Omental fat pad (tissue), 4 donors: ENCODE data around the gene PLEK2. TPM values are rescaled to one million over a fixed set of nuclear protein-coding genes. Genes with fewer than 3 reads are reported as not detected.
A peak's percentile ranks its signal among the peaks of the same experiment; 100 is the strongest.

Experiments
- ATAC-seq: fragments of 150-250 bp; one replicate; pipeline ENCODE4 v1.9.1; 2016; ENCODE audit warnings: mild to moderate bottlenecking, moderate library complexity; ENCODE audit not compliant: low FRiP score
- DNase-seq: peaks from one replicate; pipeline ENCODE4 v3.0.0-alpha.2; 2019; ENCODE audit warnings: low spot score
- total RNA-seq, 4 donors: library from RNA; depleted of rRNA; stranded (reverse); fragments of >200 nt; gene quantifications; one replicate each; pipeline ENCODE4 v1.1.0, GENCODE V29; 2016
- TF ChIP-seq, protein P1 (sequence below), 3 donors: fragments of 450-650 bp; IDR thresholded peaks; one replicate each; pipeline ENCODE4 v1.5.1; 2016 to 2017; ENCODE audit warnings: antibody characterized with exemption in 3 of 3, mild to moderate bottlenecking in 3 of 3, moderate library complexity in 2 of 3

PLEK2 gene
- total RNA-seq, 4 donors from 2014 or later = 1.8 to 4.5 (median 3.4) TPM; not detected in 1

DNA sequence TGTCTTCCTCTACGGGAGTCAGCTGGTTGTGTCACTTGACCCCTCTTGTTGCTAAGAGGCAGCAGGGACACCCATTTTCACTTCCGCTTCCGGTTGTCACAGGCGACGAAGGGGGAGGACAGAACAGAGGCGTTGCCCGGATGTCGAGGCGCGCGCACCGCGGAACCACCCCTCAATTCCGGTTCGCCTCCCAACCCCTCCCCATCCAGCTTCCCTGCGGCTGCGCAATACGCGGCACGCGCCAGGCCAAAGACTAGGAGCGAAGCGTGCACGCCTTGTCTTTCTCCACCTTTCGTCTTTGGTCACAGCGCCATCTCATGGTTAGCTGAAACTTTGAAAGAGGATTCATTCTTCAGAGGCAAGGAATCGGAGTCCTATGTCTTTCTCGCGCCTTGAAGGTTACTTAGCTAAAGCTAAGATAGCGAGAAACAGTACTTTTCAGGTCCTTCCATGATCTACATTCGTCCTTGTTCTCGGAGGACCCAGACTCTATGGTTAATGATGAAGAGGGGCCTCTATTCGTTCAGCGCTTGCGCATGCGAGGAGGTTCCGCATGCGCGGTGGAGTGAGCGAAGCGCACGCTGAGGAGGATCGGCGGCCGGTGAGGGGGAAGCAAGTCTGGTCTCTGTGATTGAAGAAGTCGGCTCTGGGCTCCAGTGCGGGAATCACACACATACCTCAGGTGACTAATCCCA lies 52.0 kb downstream of the PLEK2 start, which contains the start of the genes ATP6V1D and EIF2S1:
TSS of gene ATP6V1D (minus strand) at position 30 of the 695 bp plus-strand sequence. CDS start 106 bp downstream, outside the sequence.
TSS of gene EIF2S1 (plus strand) at position 554 of the 695 bp plus-strand sequence. CDS start 4,440 bp downstream, outside the sequence.
- peak; percentile 96 for DNase-seq
- TF ChIP-seq, protein P1, sequence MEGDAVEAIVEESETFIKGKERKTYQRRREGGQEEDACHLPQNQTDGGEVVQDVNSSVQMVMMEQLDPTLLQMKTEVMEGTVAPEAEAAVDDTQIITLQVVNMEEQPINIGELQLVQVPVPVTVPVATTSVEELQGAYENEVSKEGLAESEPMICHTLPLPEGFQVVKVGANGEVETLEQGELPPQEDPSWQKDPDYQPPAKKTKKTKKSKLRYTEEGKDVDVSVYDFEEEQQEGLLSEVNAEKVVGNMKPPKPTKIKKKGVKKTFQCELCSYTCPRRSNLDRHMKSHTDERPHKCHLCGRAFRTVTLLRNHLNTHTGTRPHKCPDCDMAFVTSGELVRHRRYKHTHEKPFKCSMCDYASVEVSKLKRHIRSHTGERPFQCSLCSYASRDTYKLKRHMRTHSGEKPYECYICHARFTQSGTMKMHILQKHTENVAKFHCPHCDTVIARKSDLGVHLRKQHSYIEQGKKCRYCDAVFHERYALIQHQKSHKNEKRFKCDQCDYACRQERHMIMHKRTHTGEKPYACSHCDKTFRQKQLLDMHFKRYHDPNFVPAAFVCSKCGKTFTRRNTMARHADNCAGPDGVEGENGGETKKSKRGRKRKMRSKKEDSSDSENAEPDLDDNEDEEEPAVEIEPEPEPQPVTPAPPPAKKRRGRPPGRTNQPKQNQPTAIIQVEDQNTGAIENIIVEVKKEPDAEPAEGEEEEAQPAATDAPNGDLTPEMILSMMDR (IDR thresholded peaks at IDR 0.05) = peak in 2 of 3 donors; percentile 29 to 90
- ATAC-seq = peak; percentile 98

DNA sequence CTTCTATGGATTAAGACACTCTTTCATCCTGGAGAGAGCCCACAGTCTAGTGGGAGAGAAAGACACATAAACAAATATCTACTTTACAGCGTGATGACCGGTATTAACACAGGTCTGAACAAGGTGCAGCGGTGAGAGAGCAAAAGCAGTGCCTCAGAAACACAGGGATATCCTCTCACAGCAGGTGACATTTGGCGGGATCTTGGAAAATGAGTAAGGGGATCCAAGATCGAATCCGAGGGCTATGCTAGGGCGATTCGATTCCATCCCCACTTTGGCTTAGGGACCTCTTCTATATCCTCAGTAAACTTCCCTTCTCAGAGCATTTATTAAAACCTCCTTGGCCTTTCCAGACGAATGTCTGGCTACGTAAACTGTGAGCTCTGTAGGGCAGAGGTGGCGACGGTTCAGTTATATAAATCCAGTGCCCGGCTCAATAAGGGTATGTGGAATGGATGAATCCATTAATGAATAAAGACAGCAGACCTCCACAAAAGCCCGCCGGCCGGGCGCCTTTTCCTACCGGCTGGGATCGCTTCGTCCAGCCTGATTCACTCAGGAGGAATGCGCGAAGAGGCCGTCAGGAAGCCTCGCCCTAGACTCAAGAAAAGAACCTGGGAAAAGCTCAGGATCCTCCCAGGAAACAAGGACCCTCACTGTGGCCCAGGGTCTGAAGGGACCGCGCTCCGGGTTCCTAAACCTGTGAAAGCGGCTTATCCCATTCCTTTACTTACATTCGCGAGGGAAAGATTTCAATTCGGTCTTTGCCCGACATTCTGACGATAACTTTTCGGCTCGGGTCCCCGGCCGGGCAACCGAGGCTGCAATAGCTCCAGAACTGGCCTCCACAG lies 52.8 kb downstream of the PLEK2 start:
- ATAC-seq = no peak
- TF ChIP-seq, protein P1 (IDR thresholded peaks at IDR 0.05) = no peak
- DNase-seq = no peak

DNA sequence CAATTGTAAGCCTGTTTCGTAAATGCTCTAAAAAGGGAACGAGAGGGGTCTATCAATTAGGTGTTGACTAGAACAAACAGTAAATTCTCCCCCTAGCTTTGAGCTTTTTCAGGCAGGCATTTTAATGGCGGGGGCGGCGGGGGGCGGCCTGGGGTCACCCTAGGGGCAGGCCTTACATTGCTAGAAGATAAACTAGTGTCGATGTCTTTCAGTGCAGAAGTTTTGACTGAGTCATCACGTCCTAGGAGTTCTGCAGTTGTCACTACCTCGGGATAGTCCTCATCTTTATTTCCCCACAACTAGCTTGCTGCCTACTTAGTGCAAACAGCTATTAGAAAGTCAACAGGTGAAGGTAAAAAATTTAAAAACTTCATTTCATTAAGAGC lies 54.0 kb downstream of the PLEK2 start:
- no peak for ATAC-seq
- TF ChIP-seq, protein P1 (IDR thresholded peaks at IDR 0.05) = no peak
- no peak for DNase-seq

DNA sequence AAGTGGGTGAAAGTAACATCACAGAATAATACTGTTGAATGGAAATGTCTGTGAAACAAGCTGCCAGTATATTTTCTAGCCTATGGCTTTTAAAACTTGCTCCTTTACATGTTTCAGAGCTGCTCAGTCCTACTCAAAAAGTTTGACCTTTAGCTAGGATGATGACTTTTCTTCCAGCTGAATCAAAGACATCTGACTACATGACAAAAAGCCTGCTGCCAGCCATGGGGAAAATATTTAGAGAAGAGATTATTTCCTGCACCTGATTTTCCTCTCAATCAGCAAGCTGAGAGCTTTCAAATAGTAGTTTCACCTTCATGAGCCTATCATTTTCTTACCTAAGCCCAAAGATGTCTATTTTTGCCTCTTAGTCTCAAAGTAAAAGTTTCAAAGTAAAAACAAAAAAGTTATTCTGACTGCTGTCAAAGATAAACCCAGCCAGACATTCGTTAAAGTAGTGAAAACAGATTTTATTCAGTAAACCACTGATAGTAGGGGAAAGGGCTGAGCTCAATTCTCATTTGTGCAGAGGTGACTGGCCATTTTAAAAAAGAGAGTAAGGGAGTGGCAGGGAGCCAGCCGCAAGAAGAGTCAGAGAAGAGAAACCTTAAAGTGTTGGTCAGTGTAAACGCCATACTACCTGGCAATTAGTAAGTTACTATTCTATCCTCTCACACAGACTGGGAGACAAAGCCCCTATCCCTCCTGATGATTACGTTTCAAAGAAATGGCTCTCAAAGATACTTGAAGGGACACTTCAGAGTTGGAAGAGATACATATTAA lies 54.6 kb downstream of the PLEK2 start:
- DNase-seq (no peak), ATAC-seq (no peak)
- TF ChIP-seq, protein P1 (IDR thresholded peaks at IDR 0.05) = no peak

DNA sequence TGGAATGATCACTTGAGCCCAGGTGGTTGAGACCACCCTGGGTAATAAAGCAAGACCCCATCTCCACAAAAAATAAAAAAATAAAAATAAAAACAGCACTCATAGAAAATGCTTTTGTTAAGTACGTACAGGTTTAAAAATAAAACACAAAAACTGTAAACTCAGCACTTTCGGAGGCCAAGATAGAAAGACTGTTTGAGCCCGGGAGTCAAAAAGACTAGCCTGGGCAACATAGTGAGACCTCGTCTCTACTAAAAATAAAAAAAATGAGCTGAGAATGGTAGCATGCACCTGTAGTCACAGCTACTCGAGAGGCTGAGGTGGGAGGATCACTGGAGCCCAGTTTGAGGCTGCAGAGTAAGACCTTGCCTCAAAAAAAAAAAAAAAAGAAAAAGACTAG lies 59.9 kb downstream of the PLEK2 start:
- no peak for ATAC-seq
- TF ChIP-seq, protein P1 (IDR thresholded peaks at IDR 0.05) = no peak
- no peak for DNase-seq

GRCh38 chr14:67345583-67345982 lies 66.4 kb downstream of the PLEK2 start:
- no peak for DNase-seq
- ATAC-seq = no peak
- TF ChIP-seq, protein P1 (IDR thresholded peaks at IDR 0.05) = no peak
